SU-DHL-6 (cell line): ENCODE data around the gene EVI5L.

Experiments used
- H2AFZ ChIP-seq: fragments of 200-600 bp; sonication (generic); 2 replicates; pipeline ENCODE4 v1.6.1; 2014; ENCODE audit warnings: low read depth, mild to moderate bottlenecking, moderate library complexity, mixed read lengths, antibody characterized with exemption, low read length; ENCODE audit not compliant: severe bottlenecking
- H3F3A ChIP-seq: fragments of 200-600 bp; shearing (Covaris generic); 2 replicates; pipeline ENCODE4 v1.6.0; 2016; ENCODE audit warnings: antibody characterized with exemption, mild to moderate bottlenecking; ENCODE audit not compliant: insufficient read depth
- H3K27ac ChIP-seq: fragments of 200-600 bp; sonication (generic); 2 replicates; pipeline ENCODE4 v1.5.1; 2016; ENCODE audit warnings: low read depth, mild to moderate bottlenecking, low read length, moderate library complexity, mixed read lengths
- H3K27me3 ChIP-seq: fragments of 200-600 bp; sonication (generic), shearing (Covaris generic); 2 replicates; pipeline ENCODE4 v1.6.0; 2014; ENCODE audit warnings: mild to moderate bottlenecking, low read length
- H3K36me3 ChIP-seq: fragments of 200-600 bp; sonication (generic); 2 replicates; pipeline ENCODE4 v1.6.1; 2014; ENCODE audit warnings: mild to moderate bottlenecking, low read length, mixed read lengths
- H3K4me2 ChIP-seq: fragments of 300-600, 200-600 bp; shearing (Covaris generic), sonication (generic); 2 replicates; pipeline ENCODE4 v1.6.0; 2014; ENCODE audit warnings: low read length, low read depth, mild to moderate bottlenecking; ENCODE audit not compliant: poor library complexity, severe bottlenecking
- H3K4me3 ChIP-seq: fragments of 200-600 bp; sonication (generic); 2 replicates; pipeline ENCODE4 v1.5.1; 2014; ENCODE audit warnings: antibody characterized with exemption, low read length, mild to moderate bottlenecking, mixed read lengths; ENCODE audit not compliant: insufficient read depth, poor library complexity, severe bottlenecking
- H3K79me2 ChIP-seq: fragments of 200-600 bp; sonication (generic); 2 replicates; pipeline ENCODE4 v1.6.1; 2014; ENCODE audit warnings: mild to moderate bottlenecking, low read length, moderate library complexity; ENCODE audit not compliant: insufficient read depth
- H3K9ac ChIP-seq: fragments of 200-600 bp; sonication (generic); 2 replicates; pipeline ENCODE4 v1.7.0; 2014; ENCODE audit warnings: mild to moderate bottlenecking, low read length
- H3K9me2 ChIP-seq: fragments of 200-600 bp; sonication (generic); replicated peaks from 2 replicates; pipeline ENCODE4 v1.6.1; 2014; ENCODE audit warnings: low read length; ENCODE audit not compliant: insufficient read depth
- H3K9me3 ChIP-seq: fragments of 200-600 bp; sonication (generic); 2 replicates; pipeline ENCODE4 v1.6.1; 2014; ENCODE audit warnings: low read length, mixed read lengths; ENCODE audit not compliant: insufficient read depth
- H4K20me1 ChIP-seq: fragments of 200-600 bp; sonication (generic); 2 replicates; pipeline ENCODE4 v1.6.1; 2014; ENCODE audit warnings: low read depth, mild to moderate bottlenecking, antibody characterized with exemption, low read length, moderate library complexity, mixed read lengths
- EZH2phosphoT487 ChIP-seq: fragments of 200-600 bp; sonication (generic), shearing (Covaris generic); conservative IDR thresholded peaks from 2 replicates; pipeline ENCODE4 v1.6.1; 2018; ENCODE audit warnings: mild to moderate bottlenecking, antibody characterized with exemption, low read length, moderate library complexity, mixed read lengths
- TF ChIP-seq, protein P1 (sequence below): fragments of 200-600 bp; sonication (generic); IDR thresholded peaks from one replicate; pipeline ENCODE4 v1.5.1; 2017; ENCODE audit warnings: antibody characterized with exemption, mild to moderate bottlenecking, low read length, moderate library complexity; ENCODE audit not compliant: insufficient read depth, poor library complexity, severe bottlenecking

EVI5L gene

DNA sequence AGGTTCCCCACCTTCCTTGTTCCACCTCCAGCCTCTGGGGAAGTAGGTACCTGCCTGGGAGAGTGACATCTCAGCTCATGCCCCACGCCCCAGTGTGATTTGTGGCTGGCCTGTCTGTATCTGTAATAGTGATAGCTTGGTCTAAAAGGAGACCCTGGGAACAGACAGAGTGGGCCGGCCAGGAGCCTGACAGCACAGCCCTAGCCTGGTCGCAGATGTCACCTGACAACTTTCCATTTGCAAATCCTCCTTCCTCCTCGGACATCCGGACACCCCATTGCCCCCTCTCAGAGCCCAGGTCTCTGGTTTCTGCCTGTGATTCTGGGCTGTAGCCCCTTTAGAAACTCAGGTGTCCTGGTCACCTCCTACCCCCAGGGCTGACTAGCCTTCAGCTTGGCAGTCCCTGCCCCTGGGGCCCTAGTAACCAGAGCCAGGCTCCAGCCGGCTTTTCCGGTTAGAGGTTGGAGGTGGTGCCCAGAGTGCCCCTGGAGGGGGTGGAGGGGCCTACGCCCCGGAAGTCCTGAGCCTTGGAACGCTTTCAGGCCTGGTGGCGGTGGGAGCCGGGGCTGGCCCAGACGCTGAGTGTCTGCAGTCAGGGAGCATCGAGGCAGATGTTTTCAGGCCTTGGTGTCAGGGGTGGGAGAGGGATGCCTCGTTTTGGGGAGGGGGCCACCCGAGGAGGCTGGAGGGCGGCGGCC lies 64.7 kb downstream of the EVI5L start:
- Histone ChIP-seq H3K79me2 (no peaks in the 10 kb centered on the region), H3K4me3 (no peak overlapping the region), H3K9me3 (no peaks in the 10 kb centered on the region), H3K4me2 (no peak overlapping the region), H4K20me1 (no peaks in the 10 kb centered on the region), H3K9ac (no peak overlapping the region), H3K27me3 (no peaks in the 10 kb centered on the region), H3K27ac (no peak overlapping the region), H2AFZ (no peak overlapping the region), H3K9me2 (no peaks in the 10 kb centered on the region), H3K36me3 (no peaks in the 10 kb centered on the region), H3F3A (no peaks in the 10 kb centered on the region)
- no peak for TF ChIP-seq EZH2phosphoT487
- TF ChIP-seq, protein P1, sequence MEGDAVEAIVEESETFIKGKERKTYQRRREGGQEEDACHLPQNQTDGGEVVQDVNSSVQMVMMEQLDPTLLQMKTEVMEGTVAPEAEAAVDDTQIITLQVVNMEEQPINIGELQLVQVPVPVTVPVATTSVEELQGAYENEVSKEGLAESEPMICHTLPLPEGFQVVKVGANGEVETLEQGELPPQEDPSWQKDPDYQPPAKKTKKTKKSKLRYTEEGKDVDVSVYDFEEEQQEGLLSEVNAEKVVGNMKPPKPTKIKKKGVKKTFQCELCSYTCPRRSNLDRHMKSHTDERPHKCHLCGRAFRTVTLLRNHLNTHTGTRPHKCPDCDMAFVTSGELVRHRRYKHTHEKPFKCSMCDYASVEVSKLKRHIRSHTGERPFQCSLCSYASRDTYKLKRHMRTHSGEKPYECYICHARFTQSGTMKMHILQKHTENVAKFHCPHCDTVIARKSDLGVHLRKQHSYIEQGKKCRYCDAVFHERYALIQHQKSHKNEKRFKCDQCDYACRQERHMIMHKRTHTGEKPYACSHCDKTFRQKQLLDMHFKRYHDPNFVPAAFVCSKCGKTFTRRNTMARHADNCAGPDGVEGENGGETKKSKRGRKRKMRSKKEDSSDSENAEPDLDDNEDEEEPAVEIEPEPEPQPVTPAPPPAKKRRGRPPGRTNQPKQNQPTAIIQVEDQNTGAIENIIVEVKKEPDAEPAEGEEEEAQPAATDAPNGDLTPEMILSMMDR = no peak

DNA sequence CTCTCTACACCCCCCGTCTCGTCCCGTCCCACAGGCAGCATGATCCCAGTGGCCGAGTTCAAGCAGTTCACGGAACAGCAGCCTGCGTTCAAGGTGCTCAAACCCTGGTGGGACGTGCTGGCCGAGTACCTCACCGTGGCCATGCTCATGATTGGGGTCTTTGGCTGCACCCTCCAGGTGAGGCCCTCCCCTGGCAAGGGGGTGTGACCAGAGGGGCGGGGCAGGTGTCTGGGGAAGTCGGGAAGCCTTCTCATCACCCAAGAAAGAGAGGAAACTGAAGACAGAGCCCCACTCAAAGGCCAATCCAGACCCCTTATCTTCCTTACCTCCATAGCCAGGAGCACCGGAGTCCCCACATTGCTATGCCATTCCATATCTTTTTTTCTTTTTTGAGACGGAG lies 65.5 kb downstream of the EVI5L start:
- Histone ChIP-seq H3K36me3 (no peaks in the 10 kb centered on the region), H3K4me3 (no peak overlapping the region), H2AFZ (no peak overlapping the region), H3K4me2 (no peak overlapping the region), H3F3A (no peaks in the 10 kb centered on the region), H3K27ac (no peak overlapping the region), H3K9me3 (no peaks in the 10 kb centered on the region), H3K27me3 (no peaks in the 10 kb centered on the region), H4K20me1 (no peaks in the 10 kb centered on the region), H3K9me2 (no peaks in the 10 kb centered on the region), H3K79me2 (no peaks in the 10 kb centered on the region), H3K9ac (no peak overlapping the region)
- TF ChIP-seq, protein P1 = no peak
- no peak for TF ChIP-seq EZH2phosphoT487

DNA sequence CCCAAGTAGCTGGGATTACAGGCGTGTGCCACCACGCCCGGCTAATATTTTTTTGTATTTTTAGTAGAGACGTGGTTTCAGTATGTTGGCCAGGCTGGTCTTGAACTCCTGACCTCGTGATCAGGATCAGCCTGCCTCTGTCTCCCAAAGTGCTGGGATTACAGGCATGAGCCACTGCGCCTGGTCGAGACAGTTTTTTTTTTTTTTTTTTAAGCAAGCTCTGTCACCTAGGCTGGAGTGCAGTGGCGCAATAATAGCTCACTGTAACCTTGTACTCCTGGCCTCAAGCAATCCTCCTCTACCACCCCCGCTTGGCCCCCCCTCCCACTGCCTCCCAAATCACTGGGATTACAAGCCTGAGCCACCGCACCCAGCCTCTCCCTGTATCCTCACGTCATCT lies 67.3 kb downstream of the EVI5L start:
- H3K4me3 ChIP-seq = no peak overlapping the region
- H3F3A ChIP-seq = no peaks in the 10 kb centered on the region
- H3K4me2 ChIP-seq = no peak overlapping the region
- no peaks in the 10 kb centered on the region for H3K9me2 ChIP-seq
- H3K9ac ChIP-seq = no peak overlapping the region
- no peaks in the 10 kb centered on the region for H3K79me2 ChIP-seq
- H3K27ac ChIP-seq = no peak overlapping the region
- H2AFZ ChIP-seq = no peak overlapping the region
- TF ChIP-seq EZH2phosphoT487 = no peak
- TF ChIP-seq, protein P1 = no peak
- no peaks in the 10 kb centered on the region for H3K36me3 ChIP-seq
- no peaks in the 10 kb centered on the region for H4K20me1 ChIP-seq
- no peaks in the 10 kb centered on the region for H3K27me3 ChIP-seq
- no peaks in the 10 kb centered on the region for H3K9me3 ChIP-seq
